ENCODE results near the gene BTN1A1.

DNA sequence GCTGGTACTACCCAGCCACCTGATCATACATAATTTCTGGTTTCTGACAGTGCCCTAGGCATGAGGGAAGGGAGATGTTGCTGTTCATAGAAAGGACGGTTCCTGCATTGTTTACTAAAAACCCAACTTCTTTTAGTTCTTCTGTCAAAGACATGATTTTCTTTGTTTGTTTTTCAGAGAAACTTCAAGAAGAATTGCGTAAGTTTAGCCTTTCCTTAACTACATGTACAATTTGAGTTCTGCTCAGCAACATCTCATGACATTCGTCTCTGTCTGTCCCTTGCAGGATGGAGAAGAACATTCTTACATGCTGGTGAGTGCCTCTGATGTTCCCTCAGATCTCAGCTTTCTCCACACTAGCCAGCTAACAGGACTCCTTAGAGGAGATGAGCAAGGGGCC lies 34.3 kb upstream of the BTN1A1 start:
- TF ChIP-seq, protein P1, sequence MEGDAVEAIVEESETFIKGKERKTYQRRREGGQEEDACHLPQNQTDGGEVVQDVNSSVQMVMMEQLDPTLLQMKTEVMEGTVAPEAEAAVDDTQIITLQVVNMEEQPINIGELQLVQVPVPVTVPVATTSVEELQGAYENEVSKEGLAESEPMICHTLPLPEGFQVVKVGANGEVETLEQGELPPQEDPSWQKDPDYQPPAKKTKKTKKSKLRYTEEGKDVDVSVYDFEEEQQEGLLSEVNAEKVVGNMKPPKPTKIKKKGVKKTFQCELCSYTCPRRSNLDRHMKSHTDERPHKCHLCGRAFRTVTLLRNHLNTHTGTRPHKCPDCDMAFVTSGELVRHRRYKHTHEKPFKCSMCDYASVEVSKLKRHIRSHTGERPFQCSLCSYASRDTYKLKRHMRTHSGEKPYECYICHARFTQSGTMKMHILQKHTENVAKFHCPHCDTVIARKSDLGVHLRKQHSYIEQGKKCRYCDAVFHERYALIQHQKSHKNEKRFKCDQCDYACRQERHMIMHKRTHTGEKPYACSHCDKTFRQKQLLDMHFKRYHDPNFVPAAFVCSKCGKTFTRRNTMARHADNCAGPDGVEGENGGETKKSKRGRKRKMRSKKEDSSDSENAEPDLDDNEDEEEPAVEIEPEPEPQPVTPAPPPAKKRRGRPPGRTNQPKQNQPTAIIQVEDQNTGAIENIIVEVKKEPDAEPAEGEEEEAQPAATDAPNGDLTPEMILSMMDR (IDR thresholded peaks at IDR 0.05) = no peak
- TF ChIP-seq POLR2A (IDR thresholded peaks at IDR 0.05) = no peak
